ENCODE data around the gene COL8A1. TPM values are rescaled to one million over a fixed set of nuclear protein-coding genes. Genes with fewer than 3 reads are reported as not detected.

COL8A1 gene
- total RNA-seq, 1 donor, result 324 TPM

GRCh38 chr3:99678896-99679295 lies 40.5 kb downstream of the COL8A1 start:
- H3K4me3 ChIP-seq (ENCODE audit: low read depth, low read length), result no peak overlapping the region
- TF ChIP-seq CTCF (IDR thresholded peaks at IDR 0.05; ENCODE audit: insufficient read depth, low read depth, low read length), result no peak
- no peak for DNase-seq (ENCODE audit: low read depth)

GRCh38 chr3:99681512-99681911 lies 43.1 kb downstream of the COL8A1 start:
- H3K4me3 ChIP-seq (ENCODE audit: low read depth, low read length), result no peak overlapping the region
- no peak for DNase-seq (ENCODE audit: low read depth)
- TF ChIP-seq CTCF (IDR thresholded peaks at IDR 0.05; ENCODE audit: insufficient read depth, low read depth, low read length), result no peak

GRCh38 chr3:99681976-99682375 lies 43.6 kb downstream of the COL8A1 start:
- TF ChIP-seq CTCF (IDR thresholded peaks at IDR 0.05; ENCODE audit: insufficient read depth, low read depth, low read length), result no peak
- no peak for DNase-seq (ENCODE audit: low read depth)

GRCh38 chr3:99683465-99683864 lies 45.1 kb downstream of the COL8A1 start:
- TF ChIP-seq CTCF (IDR thresholded peaks at IDR 0.05; ENCODE audit: insufficient read depth, low read depth, low read length), result no peak
- no peak for DNase-seq (ENCODE audit: low read depth)
- H3K4me3 ChIP-seq (ENCODE audit: low read depth, low read length), result no peak overlapping the region

More at GRCh38 chr3:99681976-99682375, 43.6 kb downstream of the COL8A1 start:
- no peak overlapping the region for H3K4me3 ChIP-seq (ENCODE audit: low read depth, low read length)

GRCh38 chr3:99683876-99684275 lies 45.5 kb downstream of the COL8A1 start:
- no peak for DNase-seq (ENCODE audit: low read depth)
- TF ChIP-seq CTCF (IDR thresholded peaks at IDR 0.05; ENCODE audit: insufficient read depth, low read depth, low read length), result no peak
- no peak overlapping the region for H3K4me3 ChIP-seq (ENCODE audit: low read depth, low read length)

- no peak for DNase-seq (ENCODE audit: low read depth)
- no peak for TF ChIP-seq CTCF (IDR thresholded peaks at IDR 0.05; ENCODE audit: insufficient read depth, low read depth, low read length)
- H3K4me3 ChIP-seq (ENCODE audit: low read depth, low read length), result no peak overlapping the region
These were observed 46.2 kb downstream of the COL8A1 start for GRCh38 chr3:99684644-99685043.

GRCh38 chr3:99686469-99686868 lies 48.1 kb downstream of the COL8A1 start:
- no peak overlapping the region for H3K4me3 ChIP-seq (ENCODE audit: low read depth, low read length)
- no peak for TF ChIP-seq CTCF (IDR thresholded peaks at IDR 0.05; ENCODE audit: insufficient read depth, low read depth, low read length)
- no peak for DNase-seq (ENCODE audit: low read depth)
